H9 (cell line): Measurements from ENCODE around the gene PRPSAP2. TPM values are rescaled to one million over a fixed set of nuclear protein-coding genes. Genes with fewer than 3 reads are reported as not detected.
A peak's percentile ranks its signal among the peaks of the same experiment; 100 is the strongest.

ENCODE experiments used
- DNase-seq: peaks from one replicate; pipeline ENCODE4 v3.0.0-alpha.2; 2017
- H2AFZ ChIP-seq: one replicate; pipeline ENCODE4 v1.6.1; 2013; ENCODE audit warnings: mild to moderate bottlenecking, low read length, control low read depth, moderate library complexity
- H2AK5ac ChIP-seq: 2 replicates; pipeline ENCODE4 v1.6.1; 2013; ENCODE audit warnings: low read length, control low read depth, mixed read lengths; ENCODE audit not compliant: insufficient read length
- H2BK120ac ChIP-seq: one replicate; pipeline ENCODE4 v1.6.1; 2013; ENCODE audit warnings: low read depth, mild to moderate bottlenecking, low read length, control low read depth, inconsistent platforms; ENCODE audit not compliant: poor library complexity, severe bottlenecking
- H2BK12ac ChIP-seq: 2 replicates; pipeline ENCODE4 v1.6.1; 2013; ENCODE audit warnings: low read length, control low read depth, mixed read lengths, low read depth; ENCODE audit not compliant: insufficient read length
- H2BK15ac ChIP-seq: 2 replicates; pipeline ENCODE4 v1.6.1; 2013; ENCODE audit warnings: low read depth, low read length, control low read depth
- H2BK20ac ChIP-seq: one replicate; pipeline ENCODE4 v1.6.1; 2013; ENCODE audit warnings: low read depth, mild to moderate bottlenecking, low read length, control low read depth, inconsistent platforms; ENCODE audit not compliant: poor library complexity, severe bottlenecking
- H2BK5ac ChIP-seq: 2 replicates; pipeline ENCODE4 v1.6.1; 2013; ENCODE audit warnings: low read length, control low read depth, mixed read lengths; ENCODE audit not compliant: insufficient read length
- H3K14ac ChIP-seq: 2 replicates; pipeline ENCODE4 v1.6.1; 2013; ENCODE audit warnings: low read length, control low read depth; ENCODE audit not compliant: insufficient read depth
- H3K18ac ChIP-seq: 2 replicates; pipeline ENCODE4 v1.6.1; 2013; ENCODE audit warnings: low read depth, mild to moderate bottlenecking, mixed read lengths, low read length, control low read depth; ENCODE audit not compliant: insufficient read length
- H3K23ac ChIP-seq: 2 replicates; pipeline ENCODE4 v1.6.1; 2013; ENCODE audit warnings: low read length, control low read depth, mixed read lengths, low read depth; ENCODE audit not compliant: insufficient read length
- H3K23me2 ChIP-seq: 2 replicates; pipeline ENCODE4 v1.6.1; 2013; ENCODE audit warnings: low read depth, mild to moderate bottlenecking, mixed read lengths, low read length, control low read depth; ENCODE audit not compliant: insufficient read length, poor library complexity, severe bottlenecking
- H3K27ac ChIP-seq: 2 replicates; pipeline ENCODE4 v1.5.1; 2013; ENCODE audit warnings: low read length, control low read depth, mixed read lengths, low read depth; ENCODE audit not compliant: insufficient read length
- H3K27me3 ChIP-seq: 2 replicates; pipeline ENCODE4 v1.6.1; 2013; ENCODE audit warnings: low read length, control low read depth, inconsistent platforms; ENCODE audit not compliant: insufficient read depth
- H3K4ac ChIP-seq: 2 replicates; pipeline ENCODE4 v1.6.1; 2013; ENCODE audit warnings: low read depth, mild to moderate bottlenecking, control low read depth, inconsistent platforms, low read length, moderate library complexity
- H3K4me1 ChIP-seq: 2 replicates; pipeline ENCODE4 v1.6.1; 2013; ENCODE audit warnings: low read length, control low read depth, inconsistent platforms; ENCODE audit not compliant: insufficient read depth
- H3K4me2 ChIP-seq: 2 replicates; pipeline ENCODE4 v1.6.1; 2013; ENCODE audit warnings: low read length, control low read depth, mixed read lengths; ENCODE audit not compliant: insufficient read length, insufficient read depth
- H3K56ac ChIP-seq: 2 replicates; pipeline ENCODE4 v1.6.1; 2013; ENCODE audit warnings: low read depth, mild to moderate bottlenecking, mixed read lengths, low read length, control low read depth; ENCODE audit not compliant: insufficient read length
- H3K79me1 ChIP-seq: 2 replicates; pipeline ENCODE4 v1.6.1; 2013; ENCODE audit warnings: low read depth, mild to moderate bottlenecking, moderate library complexity, low read length, control low read depth, inconsistent platforms; ENCODE audit not compliant: insufficient read depth, poor library complexity, severe bottlenecking
- H3K79me2 ChIP-seq: 2 replicates; pipeline ENCODE4 v1.6.1; 2013; ENCODE audit warnings: low read length, control low read depth, inconsistent platforms; ENCODE audit not compliant: insufficient read depth
- H3K9ac ChIP-seq: 2 replicates; pipeline ENCODE4 v1.6.1; 2013; ENCODE audit warnings: low read length, control low read depth, mixed read lengths; ENCODE audit not compliant: insufficient read length; ENCODE audit errors: extremely low read depth
- H3K9me3 ChIP-seq: one replicate; pipeline ENCODE4 v1.6.1; 2013; ENCODE audit warnings: low read depth, low read length, inconsistent platforms; ENCODE audit not compliant: control insufficient read depth
- H3T11ph ChIP-seq: one replicate; pipeline ENCODE4 v1.6.1; 2013; ENCODE audit warnings: mild to moderate bottlenecking, low read length, control low read depth, inconsistent platforms
- H4K20me1 ChIP-seq: one replicate; pipeline ENCODE4 v1.6.1; 2013; ENCODE audit not compliant: control insufficient read depth, insufficient read length, insufficient read depth
- H4K5ac ChIP-seq: 2 replicates; pipeline ENCODE4 v1.6.1; 2013; ENCODE audit warnings: low read depth, mild to moderate bottlenecking, mixed read lengths, low read length, control low read depth; ENCODE audit not compliant: insufficient read length
- H4K8ac ChIP-seq: replicated peaks from 2 replicates; pipeline ENCODE4 v1.6.1; 2013; ENCODE audit warnings: low read length, control low read depth, mixed read lengths, low read depth; ENCODE audit not compliant: insufficient read length
- H4K91ac ChIP-seq: 2 replicates; pipeline ENCODE4 v1.6.1; 2013; ENCODE audit warnings: low read depth, mild to moderate bottlenecking, moderate library complexity, mixed read lengths, low read length, control low read depth; ENCODE audit not compliant: insufficient read length
- H3K27ac Mint-ChIP-seq, 3 experiments: 2 replicates in 2 of 3; 3 replicates in 1 of 3; pipeline ENCODE4 v1.8.0; 2020 to 2021; ENCODE audit warnings: mixed read lengths in 3 of 3, mild to moderate bottlenecking in 1 of 3, moderate library complexity in 1 of 3
- H3K27me3 Mint-ChIP-seq: 2 replicates; pipeline ENCODE4 v1.8.0; 2021; ENCODE audit warnings: low read depth, mild to moderate bottlenecking, moderate library complexity, mixed read lengths
- H3K36me3 Mint-ChIP-seq, 3 experiments: 2 replicates in 2 of 3; 3 replicates in 1 of 3; pipeline ENCODE4 v1.8.0; 2020 to 2021; ENCODE audit warnings: low read depth in 3 of 3, mixed read lengths in 3 of 3; ENCODE audit not compliant: insufficient read depth in 1 of 3
- H3K4me1 Mint-ChIP-seq, 2 experiments: 2 replicates each; pipeline ENCODE4 v1.8.0; 2020; ENCODE audit warnings: mixed read lengths in 2 of 2
- H3K4me3 Mint-ChIP-seq, 2 experiments: 2 replicates in 1 of 2; 3 replicates in 1 of 2; pipeline ENCODE4 v1.8.0; 2020 to 2021; ENCODE audit warnings: mild to moderate bottlenecking in 2 of 2, mixed read lengths in 2 of 2, moderate library complexity in 1 of 2
- H3K9me3 Mint-ChIP-seq, 2 experiments: 2 replicates in 1 of 2; 3 replicates in 1 of 2; pipeline ENCODE4 v1.8.0; 2020; ENCODE audit warnings: mild to moderate bottlenecking in 2 of 2, mixed read lengths in 2 of 2, moderate library complexity in 1 of 2
- WGBS: extraction: QIAGEN DNeasy Blood & Tissue Kit; methylation state at CpG from one replicate; pipeline ENCODE4 v1.1.7; 2013; ENCODE audit warnings: missing lambda C conversion rate, low lambda C conversion rate, mixed read lengths; ENCODE audit not compliant: insufficient read length; ENCODE audit errors: extremely low coverage; 5-methylcytosine and 5-hydroxymethylcytosine counted together
- total RNA-seq: library from RNA; stranded (reverse); gene quantifications from 2 replicates; pipeline ENCODE4 v1.2.1, GENCODE V29; 2021
- TF ChIP-seq, protein P1 (sequence below): fragments of 200-600 bp; sonication (generic); conservative IDR thresholded peaks from 3 replicates; pipeline ENCODE4 v1.8.0; 2021; ENCODE audit warnings: antibody characterized with exemption, mild to moderate bottlenecking

Gene PRPSAP2
- total RNA-seq, 1 experiment from 2014 or later = 58.0 TPM

DNA sequence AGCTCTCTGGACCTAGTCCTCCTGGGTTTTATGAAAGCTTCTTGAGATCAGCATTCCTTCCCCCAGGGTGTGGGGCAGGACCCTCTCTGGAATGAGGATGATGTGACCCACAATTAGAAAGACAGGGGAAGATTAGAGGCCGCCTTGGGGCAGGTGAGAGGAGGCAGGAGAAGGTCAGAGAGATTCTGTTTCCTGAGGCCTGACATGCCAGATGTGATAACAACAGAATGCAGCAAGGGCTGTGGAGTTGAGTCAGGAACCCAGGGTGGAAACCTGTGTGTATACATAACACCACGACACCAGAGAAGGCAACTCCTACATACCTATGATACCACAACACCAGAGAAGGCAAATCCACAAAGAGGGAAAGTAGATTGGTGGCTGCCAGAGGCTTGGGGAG is 88.6 kb downstream of the PRPSAP2 start:
- WGBS = no CpG with 5 or more reads among the region's 2 CpGs
- Histone ChIP-seq H3K14ac (no peak overlapping the region), H3K56ac (no peak overlapping the region), H3K27ac (no peak overlapping the region), H2BK15ac (no peak overlapping the region), H3K18ac (no peak overlapping the region), H3T11ph (no peak overlapping the region), H2BK12ac (no peak overlapping the region), H3K23ac (no peak overlapping the region), H2AK5ac (no peak overlapping the region), H3K9ac (no peak overlapping the region), H3K4me1 (no peaks in the 10 kb centered on the region), H2BK120ac (no peak overlapping the region), H4K91ac (no peak overlapping the region), H3K23me2 (no peaks in the 10 kb centered on the region), H2AFZ (no peak overlapping the region), H4K20me1 (no peaks in the 10 kb centered on the region), H4K8ac (no peak overlapping the region), H3K79me2 (no peaks in the 10 kb centered on the region), H2BK20ac (no peak overlapping the region), H3K79me1 (no peaks in the 10 kb centered on the region), H3K9me3 (no peaks in the 10 kb centered on the region), H3K4me2 (no peak overlapping the region), H2BK5ac (no peak overlapping the region), H4K5ac (no peak overlapping the region), H3K27me3 (no peaks in the 10 kb centered on the region), H3K4ac (no peak overlapping the region)
- H3K27me3 Mint-ChIP-seq = peaks cover 1% of the 10 kb centered on the region; the same call in 1 of the 2 replicates
- TF ChIP-seq, protein P1, sequence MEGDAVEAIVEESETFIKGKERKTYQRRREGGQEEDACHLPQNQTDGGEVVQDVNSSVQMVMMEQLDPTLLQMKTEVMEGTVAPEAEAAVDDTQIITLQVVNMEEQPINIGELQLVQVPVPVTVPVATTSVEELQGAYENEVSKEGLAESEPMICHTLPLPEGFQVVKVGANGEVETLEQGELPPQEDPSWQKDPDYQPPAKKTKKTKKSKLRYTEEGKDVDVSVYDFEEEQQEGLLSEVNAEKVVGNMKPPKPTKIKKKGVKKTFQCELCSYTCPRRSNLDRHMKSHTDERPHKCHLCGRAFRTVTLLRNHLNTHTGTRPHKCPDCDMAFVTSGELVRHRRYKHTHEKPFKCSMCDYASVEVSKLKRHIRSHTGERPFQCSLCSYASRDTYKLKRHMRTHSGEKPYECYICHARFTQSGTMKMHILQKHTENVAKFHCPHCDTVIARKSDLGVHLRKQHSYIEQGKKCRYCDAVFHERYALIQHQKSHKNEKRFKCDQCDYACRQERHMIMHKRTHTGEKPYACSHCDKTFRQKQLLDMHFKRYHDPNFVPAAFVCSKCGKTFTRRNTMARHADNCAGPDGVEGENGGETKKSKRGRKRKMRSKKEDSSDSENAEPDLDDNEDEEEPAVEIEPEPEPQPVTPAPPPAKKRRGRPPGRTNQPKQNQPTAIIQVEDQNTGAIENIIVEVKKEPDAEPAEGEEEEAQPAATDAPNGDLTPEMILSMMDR = no peak
- peak; percentile 35 for DNase-seq
- H3K27ac Mint-ChIP-seq = no peak overlapping the region; a peak in 1 of 7 replicates
- H3K4me1 Mint-ChIP-seq = peaks cover 4 to 5% of the 10 kb centered on the region in 2 experiments
- no peak overlapping the region; a peak in 1 of 5 replicates for H3K4me3 Mint-ChIP-seq
- H3K36me3 Mint-ChIP-seq = no peaks in the 10 kb centered on the region; a peak in 1 of 7 replicates
- no peaks in the 10 kb centered on the region for H3K9me3 Mint-ChIP-seq
